ENCODE data around the gene AVL9.
"Not testable (repeated sequence)": the region's sequence is repeated elsewhere in the genome, so short reads cannot be mapped to it uniquely, and the experiment has no call there.

AVL9 gene

GRCh38 chr7:32609463-32609862, 114.2 kb downstream of the AVL9 start:
- H3K27me3 Mint-ChIP-seq (ENCODE audit: low read depth) = no peaks in the 10 kb centered on the region
- no peak overlapping the region for H3K4me3 Mint-ChIP-seq
- H3K9me3 Mint-ChIP-seq = peaks cover 6% of the 10 kb centered on the region
- H3K36me3 Mint-ChIP-seq (ENCODE audit: low read depth) = no peaks in the 10 kb centered on the region
- no peaks in the 10 kb centered on the region for H3K4me1 Mint-ChIP-seq (ENCODE audit: low read depth)
- no peak overlapping the region for H3K27ac Mint-ChIP-seq

DNA sequence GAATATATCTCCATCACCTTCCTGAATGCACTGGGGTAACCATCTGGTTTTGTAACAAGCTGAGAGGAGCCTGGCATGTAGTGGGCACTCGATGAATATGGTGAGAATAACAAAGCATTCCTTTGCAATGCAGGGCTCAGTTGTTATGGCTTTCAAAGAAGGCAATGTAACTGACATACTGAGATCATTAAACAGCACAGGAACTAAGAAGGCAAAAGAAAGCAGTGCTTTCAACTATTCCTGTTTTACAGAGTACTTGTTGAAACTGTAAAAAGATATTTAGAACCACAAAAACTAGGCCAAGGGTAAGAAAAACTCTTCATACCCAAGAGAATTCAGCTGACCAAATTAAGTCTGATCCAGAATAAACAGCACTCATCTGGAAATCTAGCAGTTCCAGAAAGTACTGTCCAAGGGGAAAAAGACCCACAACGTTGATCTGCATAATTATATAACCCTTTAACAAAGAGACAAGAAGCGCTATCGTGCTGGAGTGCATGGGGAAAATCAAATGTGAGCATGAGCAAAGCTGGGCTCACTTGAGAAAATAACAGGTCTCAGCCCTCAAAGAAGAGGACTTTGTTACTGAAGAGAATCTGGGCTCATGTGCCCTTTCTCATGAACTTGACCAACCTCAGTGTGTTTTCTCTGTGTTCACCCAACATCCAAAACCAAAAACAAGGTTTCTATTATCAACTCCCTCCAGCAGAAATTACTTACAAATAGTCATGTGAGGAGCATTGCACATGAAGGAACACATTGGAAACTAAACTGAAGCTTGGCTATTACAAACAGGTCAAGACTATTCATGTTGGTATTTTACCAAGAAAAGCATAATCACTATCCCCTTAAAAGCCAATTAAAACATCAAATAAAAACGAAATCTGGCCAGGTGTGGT, 116.2 kb downstream of the AVL9 start:
- Mint-ChIP-seq H3K4me3 (no peak overlapping the region), H3K27ac (no peak overlapping the region), H3K36me3 (ENCODE audit: low read depth) (no peaks in the 10 kb centered on the region), H3K4me1 (ENCODE audit: low read depth) (no peaks in the 10 kb centered on the region), H3K27me3 (ENCODE audit: low read depth) (no peaks in the 10 kb centered on the region), H3K9me3 (no peaks in the 10 kb centered on the region)

DNA sequence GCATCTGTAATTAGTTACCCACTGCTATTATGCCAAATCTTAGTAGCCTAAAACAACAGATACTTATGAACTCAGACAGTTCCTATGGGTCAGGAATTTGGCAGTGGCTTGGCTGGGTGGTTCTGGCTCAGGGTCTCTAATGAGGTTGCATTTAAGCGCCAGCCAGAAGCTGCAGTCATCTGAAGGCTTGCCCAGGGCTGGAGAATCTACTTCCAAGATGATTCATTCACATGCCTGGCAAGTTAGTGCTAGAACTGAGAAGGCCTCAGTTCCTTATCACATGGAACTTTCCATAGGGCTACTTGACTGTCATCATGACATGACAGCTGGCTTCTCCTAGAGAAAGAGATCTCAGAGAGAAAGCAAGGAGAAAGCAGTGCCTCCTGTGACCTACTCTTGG, 121.3 kb downstream of the AVL9 start:
- H3K9me3 Mint-ChIP-seq = no peaks in the 10 kb centered on the region
- no peaks in the 10 kb centered on the region for H3K4me1 Mint-ChIP-seq (ENCODE audit: low read depth)
- H3K4me3 Mint-ChIP-seq = no peak overlapping the region
- H3K27ac Mint-ChIP-seq = no peak overlapping the region
- H3K36me3 Mint-ChIP-seq (ENCODE audit: low read depth) = no peaks in the 10 kb centered on the region
- H3K27me3 Mint-ChIP-seq (ENCODE audit: low read depth) = no peaks in the 10 kb centered on the region

DNA sequence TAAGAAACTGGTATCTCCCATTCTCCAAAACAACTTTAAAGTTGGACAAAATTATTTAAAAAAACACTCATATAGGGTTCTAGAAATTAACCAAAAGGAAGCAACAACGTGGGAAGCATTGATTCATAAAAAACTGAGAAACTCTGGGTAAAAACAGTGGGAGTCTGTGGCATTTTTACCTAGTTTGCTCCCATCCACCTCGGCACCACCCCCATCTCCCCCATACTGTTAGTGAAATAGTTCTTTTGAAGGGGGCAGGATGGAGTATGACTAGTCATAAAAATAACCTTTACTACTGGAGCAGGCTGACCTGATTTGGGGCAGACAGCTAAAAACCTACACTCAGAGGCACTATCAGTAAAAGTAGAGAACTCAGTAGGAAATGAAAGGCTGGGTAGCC, 123.2 kb downstream of the AVL9 start:
- no peaks in the 10 kb centered on the region for H3K9me3 Mint-ChIP-seq
- H3K27me3 Mint-ChIP-seq (ENCODE audit: low read depth) = peaks cover 3% of the 10 kb centered on the region
- no peaks in the 10 kb centered on the region for H3K36me3 Mint-ChIP-seq (ENCODE audit: low read depth)
- H3K27ac Mint-ChIP-seq = no peak overlapping the region
- no peaks in the 10 kb centered on the region for H3K4me1 Mint-ChIP-seq (ENCODE audit: low read depth)
- no peak overlapping the region for H3K4me3 Mint-ChIP-seq

- Mint-ChIP-seq H3K4me3 (no peak overlapping the region), H3K27me3 (ENCODE audit: low read depth) (peaks cover 3% of the 10 kb centered on the region), H3K4me1 (ENCODE audit: low read depth) (no peaks in the 10 kb centered on the region), H3K36me3 (ENCODE audit: low read depth) (no peaks in the 10 kb centered on the region), H3K27ac (no peak overlapping the region), H3K9me3 (no peaks in the 10 kb centered on the region)
Measured at GRCh38 chr7:32618987-32619386, 123.7 kb downstream of the AVL9 start.

GRCh38 chr7:32619416-32619815, 124.1 kb downstream of the AVL9 start:
- not testable (repeated sequence) for H3K4me3 Mint-ChIP-seq; H3K36me3 Mint-ChIP-seq (ENCODE audit: low read depth); H3K27ac Mint-ChIP-seq; H3K4me1 Mint-ChIP-seq (ENCODE audit: low read depth); H3K9me3 Mint-ChIP-seq; H3K27me3 Mint-ChIP-seq (ENCODE audit: low read depth)

DNA sequence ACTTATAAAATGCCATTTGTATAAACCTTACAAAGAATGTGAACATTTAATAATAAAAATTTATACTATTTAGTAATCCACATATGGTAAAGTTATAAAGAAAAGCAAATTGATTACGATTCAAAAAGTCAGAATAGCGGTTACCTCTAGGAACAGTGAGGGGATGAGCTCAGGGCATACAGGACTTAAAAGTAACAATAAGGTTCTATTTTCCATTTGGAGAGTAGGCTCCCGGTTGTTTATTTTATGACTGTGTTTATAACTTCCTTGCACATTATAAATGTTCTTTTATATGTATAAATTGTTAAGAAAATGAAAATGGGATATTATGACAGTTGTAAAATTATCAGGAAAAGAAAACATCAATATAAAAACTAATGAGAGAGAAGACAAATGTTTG, 135.7 kb downstream of the AVL9 start:
- no peaks in the 10 kb centered on the region for H3K9me3 Mint-ChIP-seq
- no peak overlapping the region for H3K27ac Mint-ChIP-seq
- H3K4me3 Mint-ChIP-seq = no peak overlapping the region
- H3K4me1 Mint-ChIP-seq (ENCODE audit: low read depth) = no peaks in the 10 kb centered on the region
- H3K27me3 Mint-ChIP-seq (ENCODE audit: low read depth) = peaks cover 7% of the 10 kb centered on the region
- no peaks in the 10 kb centered on the region for H3K36me3 Mint-ChIP-seq (ENCODE audit: low read depth)

DNA sequence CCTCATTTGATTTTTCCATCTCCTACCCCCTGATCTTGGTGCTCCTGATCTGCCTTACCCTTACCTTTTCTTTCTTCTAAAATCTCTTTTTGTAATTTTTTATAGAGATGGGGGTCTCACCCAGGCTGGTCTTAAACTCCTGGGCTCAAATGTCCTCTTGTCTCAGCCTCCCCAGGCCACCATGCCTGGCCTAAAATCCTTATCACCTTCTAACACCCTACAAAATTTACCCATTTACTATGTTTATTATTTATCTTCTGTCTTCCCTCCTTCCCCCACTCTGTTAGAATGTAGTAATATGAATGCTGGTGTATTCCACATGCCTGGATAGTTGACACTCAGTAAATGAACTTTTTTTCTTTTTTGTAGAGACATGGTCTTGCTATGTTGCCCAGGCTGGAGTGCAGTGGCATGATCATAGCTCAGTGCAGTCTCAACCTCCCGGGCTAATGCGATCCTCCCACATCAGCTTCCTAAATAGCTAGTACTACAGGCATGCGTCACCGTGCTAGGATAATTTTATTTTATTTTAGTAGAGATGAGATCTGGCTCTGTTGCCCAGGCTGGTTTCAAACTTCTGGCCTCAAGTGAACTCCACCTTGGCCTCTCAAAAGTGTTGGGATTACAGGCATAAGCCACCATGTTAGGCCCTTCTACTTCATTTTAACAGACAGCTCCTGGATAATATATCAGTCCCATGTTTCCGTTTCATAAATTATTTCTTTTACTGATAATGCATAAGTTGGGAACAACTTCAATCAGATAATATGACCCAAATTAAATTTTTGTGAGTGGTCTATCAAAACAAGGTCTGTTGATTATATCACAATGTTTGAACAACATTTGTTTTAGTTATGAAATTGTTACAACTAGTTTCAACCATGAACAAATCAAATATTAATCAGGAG, 136.6 kb downstream of the AVL9 start:
- not testable (repeated sequence) for H3K4me1 Mint-ChIP-seq (ENCODE audit: low read depth)

DNA sequence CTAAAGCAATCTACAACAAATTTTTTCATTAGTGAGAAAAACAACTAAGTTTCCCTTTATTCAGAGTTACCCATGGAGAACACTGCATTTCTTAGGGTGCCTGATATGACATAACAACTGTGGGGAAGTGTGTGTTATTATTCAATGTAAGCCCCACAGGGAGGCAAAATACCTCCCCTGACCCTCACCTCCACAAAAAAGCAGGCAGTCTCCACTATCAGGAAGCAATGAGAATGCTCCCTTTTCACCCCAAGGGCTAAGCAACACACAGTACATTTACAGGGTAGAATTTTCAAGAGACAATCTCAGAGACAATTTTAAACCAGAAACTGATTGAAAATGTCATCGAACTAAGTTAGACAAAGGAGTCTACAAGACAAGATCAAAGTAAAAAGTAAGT, 138.2 kb downstream of the AVL9 start:
- H3K27me3 Mint-ChIP-seq (ENCODE audit: low read depth); H3K27ac Mint-ChIP-seq; H3K4me3 Mint-ChIP-seq; H3K4me1 Mint-ChIP-seq (ENCODE audit: low read depth); H3K36me3 Mint-ChIP-seq (ENCODE audit: low read depth); H3K9me3 Mint-ChIP-seq: not testable (repeated sequence)

More for the DNA sequence above, 136.6 kb downstream of the AVL9 start:
- H3K36me3 Mint-ChIP-seq (ENCODE audit: low read depth); H3K27me3 Mint-ChIP-seq (ENCODE audit: low read depth); H3K4me3 Mint-ChIP-seq; H3K27ac Mint-ChIP-seq; H3K9me3 Mint-ChIP-seq: not testable (repeated sequence)

- not testable (repeated sequence) for H3K27me3 Mint-ChIP-seq (ENCODE audit: low read depth); H3K36me3 Mint-ChIP-seq (ENCODE audit: low read depth); H3K27ac Mint-ChIP-seq; H3K4me3 Mint-ChIP-seq; H3K9me3 Mint-ChIP-seq; H3K4me1 Mint-ChIP-seq (ENCODE audit: low read depth)
Measured at GRCh38 chr7:32634798-32635393, 139.6 kb downstream of the AVL9 start.

DNA sequence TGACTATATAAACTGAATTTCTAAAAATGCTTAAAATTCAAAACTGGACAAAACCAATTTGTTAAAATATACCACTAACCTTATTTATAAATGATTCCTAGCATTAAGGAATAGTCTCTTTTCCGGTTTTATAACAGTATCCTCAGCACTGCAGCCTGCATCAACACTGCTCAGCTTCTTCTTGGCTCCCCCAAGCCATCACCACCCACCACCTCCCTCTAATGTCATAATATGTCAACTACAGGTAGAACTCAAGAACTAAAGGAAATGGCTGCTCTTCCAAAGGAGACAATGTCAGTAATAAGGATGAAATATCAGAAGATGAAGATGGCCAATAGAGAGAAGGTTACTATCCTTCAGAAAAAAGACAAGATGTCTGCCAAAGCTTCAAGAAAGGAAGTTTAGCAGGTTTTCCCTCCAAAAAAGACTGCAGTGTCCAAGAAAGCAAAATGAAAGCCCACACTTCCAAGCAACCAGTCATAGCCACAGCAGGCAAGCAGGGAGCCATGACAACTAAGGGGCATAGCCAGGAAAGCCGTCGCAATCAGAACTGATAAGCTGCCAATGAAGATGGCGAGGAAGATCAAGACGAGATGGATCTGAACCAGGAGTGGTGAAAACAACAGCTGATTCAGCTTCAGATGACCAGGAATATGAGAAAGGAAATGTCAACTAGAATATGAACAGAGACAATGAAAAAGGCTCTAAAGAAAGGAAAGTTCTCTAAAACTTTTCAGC, 141.6 kb downstream of the AVL9 start:
- not testable (repeated sequence) for H3K4me3 Mint-ChIP-seq; H3K36me3 Mint-ChIP-seq (ENCODE audit: low read depth); H3K4me1 Mint-ChIP-seq (ENCODE audit: low read depth); H3K9me3 Mint-ChIP-seq; H3K27me3 Mint-ChIP-seq (ENCODE audit: low read depth); H3K27ac Mint-ChIP-seq

DNA sequence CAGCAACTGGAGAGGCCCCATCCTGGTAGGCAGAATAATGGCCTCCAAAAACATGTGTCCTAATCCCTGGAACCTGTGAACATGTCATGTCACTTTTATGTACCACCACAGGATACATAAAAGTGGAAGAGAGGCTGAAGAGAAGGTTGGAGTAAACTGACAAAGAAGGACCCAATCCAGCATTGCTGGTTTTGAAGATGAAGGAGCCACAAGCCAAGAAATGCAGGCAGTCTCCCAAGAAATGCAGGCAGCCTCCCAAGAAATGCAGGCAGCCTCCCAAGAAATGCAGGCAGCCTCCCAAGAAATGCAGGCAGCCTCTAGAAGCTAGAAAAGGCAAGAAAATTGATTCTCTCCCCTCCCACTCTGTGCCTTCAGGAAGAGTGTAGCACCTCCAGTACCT, 142.3 kb downstream of the AVL9 start:
- H3K27ac Mint-ChIP-seq; H3K27me3 Mint-ChIP-seq (ENCODE audit: low read depth); H3K4me1 Mint-ChIP-seq (ENCODE audit: low read depth); H3K9me3 Mint-ChIP-seq; H3K4me3 Mint-ChIP-seq; H3K36me3 Mint-ChIP-seq (ENCODE audit: low read depth): not testable (repeated sequence)
